Keratinocyte (primary cell): ENCODE data around the gene CLNK. TPM values are rescaled to one million over a fixed set of nuclear protein-coding genes. Genes with fewer than 3 reads are reported as not detected.

Experiments used
- DNase-seq: peaks from one replicate; pipeline ENCODE4 v3.0.0-alpha.2; 2011; ENCODE audit warnings: low read depth, missing footprints, low spot score
- FAIRE-seq: peaks from 2 replicates; lab custom pipeline; 2011; peaks lifted over from hg19 to GRCh38; lab: Jason Lieb, UNC
- H2AFZ ChIP-seq: 2 replicates; pipeline ENCODE4 v1.6.0; 2012; ENCODE audit warnings: low read length, control low read depth, inconsistent platforms; ENCODE audit not compliant: control insufficient read depth
- H3K27ac ChIP-seq: 2 replicates; pipeline ENCODE4 v1.5.1; 2011; ENCODE audit warnings: low read length; ENCODE audit not compliant: control insufficient read depth, insufficient read depth
- H3K27me3 ChIP-seq: 3 replicates; pipeline ENCODE4 v1.6.0; 2011; ENCODE audit warnings: low read length; ENCODE audit not compliant: control insufficient read depth, insufficient read depth; ENCODE audit errors: extremely low read depth
- H3K36me3 ChIP-seq, 2 experiments: 2 replicates in 1 of 2; 3 replicates in 1 of 2; pipeline ENCODE4 v1.5.1; 2011; ENCODE audit warnings: low read length in 2 of 2, mild to moderate bottlenecking in 1 of 2; ENCODE audit not compliant: control insufficient read depth in 2 of 2, insufficient read depth in 2 of 2; ENCODE audit errors: extremely low read depth in 1 of 2
- H3K4me1 ChIP-seq: 3 replicates; pipeline ENCODE4 v1.5.1; 2011; ENCODE audit warnings: low read length; ENCODE audit not compliant: control insufficient read depth, insufficient read depth; ENCODE audit errors: extremely low read depth
- H3K4me2 ChIP-seq: 3 replicates; pipeline ENCODE4 v1.6.0; 2011; ENCODE audit warnings: low read depth, low read length; ENCODE audit not compliant: control insufficient read depth, insufficient read depth; ENCODE audit errors: extremely low read depth
- H3K4me3 ChIP-seq, 3 experiments: fragments of 200-600 bp in 1 of 3; sonication (generic) in 1 of 3; 2 replicates in 2 of 3; 3 replicates in 1 of 3; pipeline ENCODE4 v1.5.1; 2011 to 2016; ENCODE audit warnings: low read length in 3 of 3, mild to moderate bottlenecking in 3 of 3, control low read depth in 2 of 3, inconsistent platforms in 1 of 3, low read depth in 1 of 3, mixed read lengths in 1 of 3, mixed run types in 1 of 3, moderate library complexity in 1 of 3; ENCODE audit not compliant: control insufficient read depth in 2 of 3, insufficient read depth in 2 of 3; ENCODE audit errors: extremely low read depth in 1 of 3
- H3K79me2 ChIP-seq: 2 replicates; pipeline ENCODE4 v1.6.0; 2012; ENCODE audit warnings: low read length; ENCODE audit not compliant: control insufficient read depth, insufficient read depth
- H3K9ac ChIP-seq: 3 replicates; pipeline ENCODE4 v1.6.0; 2011; ENCODE audit warnings: low read length; ENCODE audit not compliant: control insufficient read depth, insufficient read depth; ENCODE audit errors: extremely low read depth
- H3K9me1 ChIP-seq: 3 replicates; pipeline ENCODE4 v1.6.0; 2011; ENCODE audit warnings: low read length; ENCODE audit not compliant: control insufficient read depth, insufficient read depth; ENCODE audit errors: extremely low read depth
- H3K9me3 ChIP-seq: 2 replicates; pipeline ENCODE4 v1.5.1; 2012; ENCODE audit warnings: low read depth, low read length; ENCODE audit not compliant: control insufficient read depth
- H4K20me1 ChIP-seq: 3 replicates; pipeline ENCODE4 v1.6.0; 2011; ENCODE audit warnings: low read length; ENCODE audit not compliant: control insufficient read depth, insufficient read depth; ENCODE audit errors: extremely low read depth
- EZH2 ChIP-seq: IDR thresholded peaks from one replicate; pipeline ENCODE4 v1.6.1; 2012; ENCODE audit warnings: inconsistent platforms, mild to moderate bottlenecking, low read length, moderate library complexity
- dilution Hi-C: fragments of 300-500 bp; cut with MboI; formaldehyde crosslinking; loops from one replicate; pipeline ENCODE4 v1.7.0; 2020; ENCODE audit warnings: low sequenced_read_pairs; ENCODE audit not compliant: extremely low pct_ligation_motif_present
- polyA plus RNA-seq, 5 experiments: library from polyadenylated mRNA; depleted of rRNA in 3 of 5; stranded (reverse) in 3 of 5; stranded (forward) in 1 of 5; unstranded in 1 of 5; fragments of >200 nt; gene quantifications; 1 replicate in 1 of 5; 2 replicates in 3 of 5; 3 replicates in 1 of 5; pipeline versions ENCODE4 v1.2.1 to v1.2.3, GENCODE V29; 2011 to 2012; ENCODE audit warnings: missing spikeins in 2 of 5, low read depth in 1 of 5, low replicate concordance in 1 of 5
- TF ChIP-seq, protein P1 (sequence below), 3 experiments: IDR thresholded peaks in 1 of 3; conservative IDR thresholded peaks in 1 of 3; optimal IDR thresholded peaks in 1 of 3; 2 replicates in 2 of 3; 3 replicates in 1 of 3; pipeline versions ENCODE3 to v1.5.1; 2011; ENCODE audit warnings: low read length in 3 of 3, mild to moderate bottlenecking in 3 of 3, moderate library complexity in 2 of 3, control low read depth in 1 of 3, inconsistent platforms in 1 of 3; ENCODE audit not compliant: insufficient read depth in 2 of 3; ENCODE audit errors: extremely low read depth in 1 of 3

CLNK gene
- polyA plus RNA-seq, 1 donor (not counting 4 experiments of a cell fraction or from before 2014, with no cell fraction given): not detected

DNA sequence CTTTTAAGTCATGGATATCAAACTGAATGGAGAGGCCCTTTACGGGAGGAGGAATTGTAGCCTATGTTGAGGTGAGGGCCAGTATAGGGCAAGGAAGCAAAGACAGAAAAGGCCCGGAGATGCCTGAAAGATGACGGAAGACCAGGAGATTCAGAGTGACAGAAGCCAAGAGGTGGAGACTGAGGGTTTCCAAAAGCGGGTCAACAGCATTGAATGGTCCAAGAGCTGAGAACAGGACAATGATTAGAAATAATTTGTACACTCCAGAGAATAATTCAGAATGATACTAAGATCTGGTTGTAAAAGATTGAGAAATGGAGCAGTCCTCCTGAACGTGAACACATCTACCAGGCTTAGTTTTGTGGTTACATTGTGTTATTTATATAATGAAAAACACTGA is 181.9 kb downstream of the CLNK start:
- Histone ChIP-seq H3K27ac (no peak overlapping the region), H3K9me3 (no peaks in the 10 kb centered on the region), H3K79me2 (no peaks in the 10 kb centered on the region), H3K4me1 (no peaks in the 10 kb centered on the region), H3K36me3 (no peaks in the 10 kb centered on the region), H3K9ac (no peak overlapping the region), H4K20me1 (no peaks in the 10 kb centered on the region), H3K4me3 (no peak overlapping the region), H3K9me1 (no peaks in the 10 kb centered on the region), H2AFZ (no peak overlapping the region), H3K4me2 (no peak overlapping the region), H3K27me3 (no peaks in the 10 kb centered on the region)
- TF ChIP-seq, protein P1, sequence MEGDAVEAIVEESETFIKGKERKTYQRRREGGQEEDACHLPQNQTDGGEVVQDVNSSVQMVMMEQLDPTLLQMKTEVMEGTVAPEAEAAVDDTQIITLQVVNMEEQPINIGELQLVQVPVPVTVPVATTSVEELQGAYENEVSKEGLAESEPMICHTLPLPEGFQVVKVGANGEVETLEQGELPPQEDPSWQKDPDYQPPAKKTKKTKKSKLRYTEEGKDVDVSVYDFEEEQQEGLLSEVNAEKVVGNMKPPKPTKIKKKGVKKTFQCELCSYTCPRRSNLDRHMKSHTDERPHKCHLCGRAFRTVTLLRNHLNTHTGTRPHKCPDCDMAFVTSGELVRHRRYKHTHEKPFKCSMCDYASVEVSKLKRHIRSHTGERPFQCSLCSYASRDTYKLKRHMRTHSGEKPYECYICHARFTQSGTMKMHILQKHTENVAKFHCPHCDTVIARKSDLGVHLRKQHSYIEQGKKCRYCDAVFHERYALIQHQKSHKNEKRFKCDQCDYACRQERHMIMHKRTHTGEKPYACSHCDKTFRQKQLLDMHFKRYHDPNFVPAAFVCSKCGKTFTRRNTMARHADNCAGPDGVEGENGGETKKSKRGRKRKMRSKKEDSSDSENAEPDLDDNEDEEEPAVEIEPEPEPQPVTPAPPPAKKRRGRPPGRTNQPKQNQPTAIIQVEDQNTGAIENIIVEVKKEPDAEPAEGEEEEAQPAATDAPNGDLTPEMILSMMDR (optimal IDR thresholded peaks at IDR 0.05 in 1 of 3, IDR thresholded peaks at IDR 0.05 in 1 of 3, conservative IDR thresholded peaks at IDR 0.05 in 1 of 3; ENCODE audit: extremely low read depth in 1 of 3, insufficient read depth in 2 of 3, low read length in 3 of 3): no peak
- TF ChIP-seq EZH2: no peak
- no peak for FAIRE-seq
- DNase-seq: no peak
- dilution Hi-C loops: no loop called here

DNA sequence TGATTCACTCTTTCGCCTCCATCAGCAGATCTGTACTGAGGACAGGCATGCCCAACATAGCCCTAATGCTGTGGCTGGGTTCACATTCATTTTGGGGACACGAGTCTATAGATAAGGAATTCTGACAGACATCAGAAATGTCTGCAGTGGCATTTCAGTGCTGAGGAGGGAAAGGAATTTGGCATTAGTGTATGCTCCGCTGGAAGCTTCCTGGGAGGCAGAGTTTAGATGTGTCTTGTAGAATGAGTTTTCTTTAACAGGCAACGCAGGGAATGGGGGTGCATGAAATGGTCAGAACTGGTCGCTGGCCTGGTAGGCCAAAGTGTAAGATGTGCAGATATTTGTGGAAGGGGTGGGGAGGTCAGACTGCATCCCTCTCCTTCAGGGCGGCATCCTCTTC is 183.8 kb downstream of the CLNK start:
- Histone ChIP-seq H2AFZ (no peak overlapping the region), H3K36me3 (no peaks in the 10 kb centered on the region), H4K20me1 (no peaks in the 10 kb centered on the region), H3K9me1 (no peaks in the 10 kb centered on the region), H3K4me1 (no peaks in the 10 kb centered on the region), H3K27ac (no peak overlapping the region), H3K9ac (no peak overlapping the region), H3K4me3 (no peak overlapping the region), H3K9me3 (no peaks in the 10 kb centered on the region), H3K4me2 (no peak overlapping the region), H3K79me2 (no peaks in the 10 kb centered on the region), H3K27me3 (no peaks in the 10 kb centered on the region)
- no peak for DNase-seq
- dilution Hi-C loops: no loop called here
- TF ChIP-seq EZH2: no peak
- TF ChIP-seq, protein P1 (optimal IDR thresholded peaks at IDR 0.05 in 1 of 3, IDR thresholded peaks at IDR 0.05 in 1 of 3, conservative IDR thresholded peaks at IDR 0.05 in 1 of 3; ENCODE audit: extremely low read depth in 1 of 3, insufficient read depth in 2 of 3, low read length in 3 of 3): no peak
- no peak for FAIRE-seq
